Measurements from ENCODE around the gene KCTD1.

Gene KCTD1

DNA sequence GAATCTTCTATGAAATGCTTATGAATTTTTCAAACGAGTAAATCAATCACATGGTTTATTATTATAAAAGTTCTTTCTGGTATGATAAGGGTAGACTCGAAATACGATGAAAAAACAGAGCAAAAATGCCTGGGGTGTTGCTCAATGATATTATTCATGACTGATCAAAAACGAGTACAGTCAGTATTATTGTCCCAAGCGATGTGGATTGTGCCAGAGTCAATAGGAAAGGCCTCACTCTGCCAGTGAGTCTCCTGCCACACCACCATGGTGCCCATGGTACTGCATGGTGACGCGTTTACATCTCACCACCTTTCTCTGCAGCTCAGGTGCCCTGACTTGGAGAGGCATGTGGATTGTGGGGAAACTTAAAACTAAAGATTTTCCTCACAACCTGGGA lies 58.5 kb downstream of the KCTD1 start:
- Histone ChIP-seq H3K18ac (ENCODE audit: low read length) (no peak overlapping the region), H2BK12ac (ENCODE audit: low read length) (no peak overlapping the region), H3K4me2 (ENCODE audit: low read length) (no peak overlapping the region), H3K9me3 (ENCODE audit: insufficient read depth, low read depth, low read length) (no peaks in the 10 kb centered on the region), H3K79me1 (ENCODE audit: low read length) (no peaks in the 10 kb centered on the region), H3K27me3 (ENCODE audit: insufficient read depth, low read length) (no peaks in the 10 kb centered on the region), H3K4me1 (ENCODE audit: control insufficient read depth in 1 of 2, insufficient read depth in 2 of 2, low read length in 2 of 2) (no peaks in the 10 kb centered on the region), H2AFZ (ENCODE audit: insufficient read depth, low read length, poor library complexity) (no peak overlapping the region), H4K8ac (ENCODE audit: low read depth, low read length) (no peak overlapping the region), H3K9ac (ENCODE audit: low read length) (no peak overlapping the region), H3K23ac (ENCODE audit: low read length) (no peak overlapping the region), H3K36me3 (ENCODE audit: control insufficient read depth in 1 of 2, insufficient read depth in 2 of 2, low read length in 2 of 2) (peaks cover 0 to 3% of the 10 kb centered on the region in 2 experiments), H3K27ac (ENCODE audit: low read depth, low read length) (no peak overlapping the region), H4K12ac (ENCODE audit: low read depth, low read length) (no peak overlapping the region), H3K4me3 (ENCODE audit: low read depth, low read length) (no peak overlapping the region), H3K14ac (ENCODE audit: low read length) (no peak overlapping the region), H3K79me2 (ENCODE audit: control insufficient read depth, insufficient read depth, low read length, poor library complexity) (no peaks in the 10 kb centered on the region), H2BK5ac (ENCODE audit: low read depth, low read length, poor library complexity) (no peak overlapping the region), H2AK5ac (ENCODE audit: low read length) (no peak overlapping the region), H3K4ac (ENCODE audit: low read depth, low read length) (no peak overlapping the region), H4K91ac (ENCODE audit: low read depth, low read length) (no peak overlapping the region), H2BK120ac (ENCODE audit: insufficient read depth, low read length, poor library complexity) (no peak overlapping the region)
- no peak for DNase-seq
- no CpG with 5 or more reads among the region's 7 CpGs for WGBS (ENCODE audit: extremely low coverage, insufficient coverage, insufficient read length)

DNA sequence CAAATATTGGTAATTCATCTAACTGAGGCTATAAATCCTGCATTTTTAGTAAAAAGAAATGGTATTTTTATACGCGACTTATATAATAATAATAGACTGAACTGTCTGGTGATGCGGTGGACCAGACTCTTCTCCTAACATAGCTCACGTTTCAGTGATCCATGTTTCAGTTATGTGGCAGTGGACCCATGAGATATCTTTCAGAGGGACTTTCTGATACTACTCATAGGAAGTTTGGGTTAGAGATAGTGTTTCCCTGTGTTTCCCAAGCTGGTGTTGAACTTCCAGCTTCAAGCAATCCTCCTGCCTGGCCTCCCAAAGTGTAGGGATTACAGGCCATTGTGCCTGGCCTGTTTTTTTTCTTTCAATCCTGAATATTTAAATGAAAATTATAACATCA lies 59.2 kb downstream of the KCTD1 start:
- Histone ChIP-seq H3K14ac (ENCODE audit: low read length) (no peak overlapping the region), H3K4me2 (ENCODE audit: low read length) (no peak overlapping the region), H4K12ac (ENCODE audit: low read depth, low read length) (no peak overlapping the region), H3K23ac (ENCODE audit: low read length) (no peak overlapping the region), H2BK5ac (ENCODE audit: low read depth, low read length, poor library complexity) (no peak overlapping the region), H3K36me3 (ENCODE audit: control insufficient read depth in 1 of 2, insufficient read depth in 2 of 2, low read length in 2 of 2) (peaks cover 0 to 3% of the 10 kb centered on the region in 2 experiments), H3K9ac (ENCODE audit: low read length) (no peak overlapping the region), H3K4ac (ENCODE audit: low read depth, low read length) (no peak overlapping the region), H3K4me1 (ENCODE audit: control insufficient read depth in 1 of 2, insufficient read depth in 2 of 2, low read length in 2 of 2) (no peaks in the 10 kb centered on the region), H3K27ac (ENCODE audit: low read depth, low read length) (no peak overlapping the region), H4K91ac (ENCODE audit: low read depth, low read length) (no peak overlapping the region), H2BK120ac (ENCODE audit: insufficient read depth, low read length, poor library complexity) (no peak overlapping the region), H3K79me2 (ENCODE audit: control insufficient read depth, insufficient read depth, low read length, poor library complexity) (no peaks in the 10 kb centered on the region), H2AK5ac (ENCODE audit: low read length) (no peak overlapping the region), H2BK12ac (ENCODE audit: low read length) (no peak overlapping the region), H2AFZ (ENCODE audit: insufficient read depth, low read length, poor library complexity) (no peak overlapping the region), H3K4me3 (ENCODE audit: low read depth, low read length) (no peak overlapping the region), H4K8ac (ENCODE audit: low read depth, low read length) (no peak overlapping the region), H3K79me1 (ENCODE audit: low read length) (no peaks in the 10 kb centered on the region), H3K18ac (ENCODE audit: low read length) (no peak overlapping the region), H3K27me3 (ENCODE audit: insufficient read depth, low read length) (no peaks in the 10 kb centered on the region), H3K9me3 (ENCODE audit: insufficient read depth, low read depth, low read length) (no peaks in the 10 kb centered on the region)
- WGBS (ENCODE audit: extremely low coverage, insufficient coverage, insufficient read length) = no CpG with 5 or more reads among the region's 4 CpGs
- no peak for DNase-seq

GRCh38 chr18:26488417-26489009 lies 59.8 kb downstream of the KCTD1 start:
- H3K9ac ChIP-seq (ENCODE audit: low read length) = no peak overlapping the region
- H2BK120ac ChIP-seq (ENCODE audit: insufficient read depth, low read length, poor library complexity) = no peak overlapping the region
- no peak overlapping the region for H3K4me3 ChIP-seq (ENCODE audit: low read depth, low read length)
- H4K91ac ChIP-seq (ENCODE audit: low read depth, low read length) = no peak overlapping the region
- peaks cover 0 to 3% of the 10 kb centered on the region in 2 experiments for H3K36me3 ChIP-seq (ENCODE audit: control insufficient read depth in 1 of 2, insufficient read depth in 2 of 2, low read length in 2 of 2)
- H3K79me2 ChIP-seq (ENCODE audit: control insufficient read depth, insufficient read depth, low read length, poor library complexity) = no peaks in the 10 kb centered on the region
- WGBS (ENCODE audit: extremely low coverage, insufficient coverage, insufficient read length) = no CpG with 5 or more reads among the region's 11 CpGs
- no peak overlapping the region for H4K12ac ChIP-seq (ENCODE audit: low read depth, low read length)
- no peak overlapping the region for H2BK12ac ChIP-seq (ENCODE audit: low read length)
- DNase-seq = no peak
- no peaks in the 10 kb centered on the region for H3K27me3 ChIP-seq (ENCODE audit: insufficient read depth, low read length)
- H3K9me3 ChIP-seq (ENCODE audit: insufficient read depth, low read depth, low read length) = no peaks in the 10 kb centered on the region
- no peak overlapping the region for H3K18ac ChIP-seq (ENCODE audit: low read length)
- H3K79me1 ChIP-seq (ENCODE audit: low read length) = no peaks in the 10 kb centered on the region
- no peak overlapping the region for H3K14ac ChIP-seq (ENCODE audit: low read length)
- H2BK5ac ChIP-seq (ENCODE audit: low read depth, low read length, poor library complexity) = no peak overlapping the region
- no peak overlapping the region for H2AFZ ChIP-seq (ENCODE audit: insufficient read depth, low read length, poor library complexity)
- no peak overlapping the region for H4K8ac ChIP-seq (ENCODE audit: low read depth, low read length)
- H2AK5ac ChIP-seq (ENCODE audit: low read length) = no peak overlapping the region
- no peaks in the 10 kb centered on the region for H3K4me1 ChIP-seq (ENCODE audit: control insufficient read depth in 1 of 2, insufficient read depth in 2 of 2, low read length in 2 of 2)
- H3K4ac ChIP-seq (ENCODE audit: low read depth, low read length) = no peak overlapping the region
- H3K27ac ChIP-seq (ENCODE audit: low read depth, low read length) = no peak overlapping the region
- H3K4me2 ChIP-seq (ENCODE audit: low read length) = no peak overlapping the region
- H3K23ac ChIP-seq (ENCODE audit: low read length) = no peak overlapping the region

DNA sequence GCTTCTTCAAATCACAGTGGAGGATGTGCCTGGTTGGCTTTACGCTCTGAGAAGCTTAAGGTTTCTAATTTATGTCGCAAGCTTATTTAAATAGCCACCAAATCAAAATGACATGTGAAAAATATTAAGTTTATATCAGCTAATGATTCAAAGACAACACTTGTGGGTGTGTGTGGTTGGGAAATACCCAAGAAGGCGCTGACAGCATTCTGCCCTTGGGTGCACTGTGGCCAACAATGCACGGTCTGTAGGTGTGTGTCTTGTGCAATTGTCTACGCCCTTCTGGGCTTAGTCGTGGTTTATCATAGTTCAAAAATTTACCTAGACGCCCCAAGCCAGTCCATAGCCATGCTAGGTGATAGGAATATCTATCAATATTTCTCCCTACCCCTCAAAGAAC lies 60.9 kb downstream of the KCTD1 start:
- Histone ChIP-seq H3K4me3 (ENCODE audit: low read depth, low read length) (no peak overlapping the region), H3K27me3 (ENCODE audit: insufficient read depth, low read length) (no peaks in the 10 kb centered on the region), H2AK5ac (ENCODE audit: low read length) (no peak overlapping the region), H3K27ac (ENCODE audit: low read depth, low read length) (no peak overlapping the region), H3K23ac (ENCODE audit: low read length) (no peak overlapping the region), H3K4me1 (ENCODE audit: control insufficient read depth in 1 of 2, insufficient read depth in 2 of 2, low read length in 2 of 2) (no peaks in the 10 kb centered on the region), H3K4me2 (ENCODE audit: low read length) (no peak overlapping the region), H3K18ac (ENCODE audit: low read length) (no peak overlapping the region), H3K36me3 (ENCODE audit: control insufficient read depth in 1 of 2, insufficient read depth in 2 of 2, low read length in 2 of 2) (peaks cover 0 to 3% of the 10 kb centered on the region in 2 experiments), H3K79me1 (ENCODE audit: low read length) (no peaks in the 10 kb centered on the region), H2AFZ (ENCODE audit: insufficient read depth, low read length, poor library complexity) (no peak overlapping the region), H3K9ac (ENCODE audit: low read length) (no peak overlapping the region), H3K9me3 (ENCODE audit: insufficient read depth, low read depth, low read length) (no peaks in the 10 kb centered on the region), H4K8ac (ENCODE audit: low read depth, low read length) (no peak overlapping the region), H2BK12ac (ENCODE audit: low read length) (no peak overlapping the region), H4K12ac (ENCODE audit: low read depth, low read length) (no peak overlapping the region), H4K91ac (ENCODE audit: low read depth, low read length) (no peak overlapping the region), H3K14ac (ENCODE audit: low read length) (no peak overlapping the region), H3K4ac (ENCODE audit: low read depth, low read length) (no peak overlapping the region), H2BK5ac (ENCODE audit: low read depth, low read length, poor library complexity) (no peak overlapping the region), H3K79me2 (ENCODE audit: control insufficient read depth, insufficient read depth, low read length, poor library complexity) (no peaks in the 10 kb centered on the region), H2BK120ac (ENCODE audit: insufficient read depth, low read length, poor library complexity) (no peak overlapping the region)
- DNase-seq = peak; percentile 52 to 53
- WGBS (ENCODE audit: extremely low coverage, insufficient coverage, insufficient read length) = no CpG with 5 or more reads among the region's 7 CpGs
